Stimulated activated effector memory CD8-positive, alpha-beta T cell treated with anti-CD3 and anti-CD28 coated beads, Interleukin-12 subunit alpha, Interleukin-12 subunit beta, amount 100 ng/mL, for 72 hours (primary cell): ENCODE results near the gene DCAF8L1.
"Not testable (repeated sequence)": the region's sequence is repeated elsewhere in the genome, so short reads cannot be mapped to it uniquely, and the experiment has no call there.

Source experiments
- ATAC-seq: fragments of 150-1000 bp; cut with Tn5 transposase; 2 replicates; pipeline ENCODE4 v1.10.0; 2021
- DNase-seq, 2 donors: peaks; one replicate each; pipeline ENCODE4 v3.0.0; 2021 to 2022; ENCODE audit warnings: low spot score in 2 of 2
- H3K27ac Mint-ChIP-seq: one replicate; pipeline ENCODE4 v1.8.0; 2022; ENCODE audit warnings: mild to moderate bottlenecking, mixed read lengths
- H3K36me3 Mint-ChIP-seq: one replicate; pipeline ENCODE4 v1.8.0; 2022; ENCODE audit warnings: mild to moderate bottlenecking, mixed read lengths
- H3K4me1 Mint-ChIP-seq: one replicate; pipeline ENCODE4 v1.8.0; 2022; ENCODE audit warnings: mixed read lengths
- H3K4me3 Mint-ChIP-seq: one replicate; pipeline ENCODE4 v1.8.0; 2022; ENCODE audit warnings: mild to moderate bottlenecking, mixed read lengths
- H3K9me3 Mint-ChIP-seq: one replicate; pipeline ENCODE4 v1.8.0; 2022; ENCODE audit warnings: mixed read lengths

The DCAF8L1 gene

GRCh38 chrX:27981349-27981748, at the start of gene DCAF8L1:
Gene DCAF8L1 (minus strand): TSS chrX:27981449. CDS start chrX:27981334, 115 bp downstream.
- no peak for ATAC-seq
- no peak within 1 kb of the TSS for H3K27ac Mint-ChIP-seq

GRCh38 chrX:28022371-28022770, 41.1 kb upstream of the DCAF8L1 start:
- DNase-seq (no peak), ATAC-seq (no peak)
- Mint-ChIP-seq H3K36me3 (no peaks in the 10 kb centered on the region), H3K4me3 (no peak overlapping the region), H3K27ac (no peak overlapping the region), H3K4me1 (no peaks in the 10 kb centered on the region), H3K9me3 (peaks cover 6% of the 10 kb centered on the region)

More at GRCh38 chrX:27981349-27981748, at the start of gene DCAF8L1:
- DNase-seq: no peak
- Mint-ChIP-seq H3K36me3 (no peaks in the 10 kb centered on the region), H3K9me3 (peaks cover 4% of the 10 kb centered on the region), H3K4me3 (no peak within 1 kb of the TSS), H3K4me1 (no peaks in the 10 kb centered on the region)

- Mint-ChIP-seq H3K9me3 (no peaks in the 10 kb centered on the region), H3K27ac (no peak overlapping the region), H3K36me3 (no peaks in the 10 kb centered on the region), H3K4me3 (no peak overlapping the region), H3K4me1 (no peaks in the 10 kb centered on the region)
- DNase-seq (no peak), ATAC-seq (no peak)
Measured at GRCh38 chrX:28016823-28017222, 35.6 kb upstream of the DCAF8L1 start.

DNA sequence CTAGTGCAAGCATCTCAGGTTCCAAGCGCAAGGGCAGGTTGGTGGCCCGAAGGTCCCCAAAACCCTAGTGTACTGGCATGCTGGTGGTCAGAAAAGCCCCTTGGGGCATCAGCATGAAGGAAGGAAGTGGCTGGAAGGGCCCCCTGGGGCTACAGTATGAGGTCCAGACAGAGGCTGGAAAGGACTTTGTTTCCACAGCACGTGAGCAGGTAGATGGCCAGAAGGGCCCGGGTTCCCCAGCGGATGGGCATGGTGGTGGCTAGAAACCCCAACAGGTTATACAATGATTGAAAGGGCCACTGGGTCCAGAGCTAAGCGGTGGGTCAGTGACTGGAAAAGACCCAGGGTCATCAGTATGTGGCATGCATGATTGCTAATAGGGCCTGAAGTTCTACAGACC, 34.7 kb upstream of the DCAF8L1 start:
- no peak for DNase-seq
- no peaks in the 10 kb centered on the region for H3K36me3 Mint-ChIP-seq
- H3K27ac Mint-ChIP-seq: no peak overlapping the region
- H3K9me3 Mint-ChIP-seq: no peaks in the 10 kb centered on the region
- no peaks in the 10 kb centered on the region for H3K4me1 Mint-ChIP-seq
- ATAC-seq: no peak
- H3K4me3 Mint-ChIP-seq: no peak overlapping the region

DNA sequence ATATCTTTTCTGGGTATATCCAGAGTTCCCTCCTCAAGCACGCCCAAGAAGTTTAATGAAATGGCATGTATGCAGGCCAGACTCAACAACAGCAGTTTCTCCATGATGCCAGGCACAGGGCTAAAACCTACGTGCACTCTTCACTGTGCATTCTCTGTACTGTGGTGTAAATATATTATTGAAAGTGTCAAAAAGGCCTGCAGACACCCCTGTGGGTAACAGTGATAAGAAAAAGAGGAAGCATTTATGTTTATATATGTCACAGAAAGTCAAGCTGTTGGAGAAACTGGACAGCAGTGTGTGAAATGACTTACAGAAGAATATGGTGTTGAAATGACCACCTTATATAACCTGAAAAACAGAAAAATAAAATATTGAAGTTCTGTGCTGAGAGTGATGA, 29.6 kb upstream of the DCAF8L1 start:
- ATAC-seq: no peak
- no peaks in the 10 kb centered on the region for H3K4me1 Mint-ChIP-seq
- DNase-seq: no peak
- H3K4me3 Mint-ChIP-seq: no peak overlapping the region
- no peaks in the 10 kb centered on the region for H3K36me3 Mint-ChIP-seq
- H3K9me3 Mint-ChIP-seq: peaks cover 3% of the 10 kb centered on the region
- no peak overlapping the region for H3K27ac Mint-ChIP-seq

DNA sequence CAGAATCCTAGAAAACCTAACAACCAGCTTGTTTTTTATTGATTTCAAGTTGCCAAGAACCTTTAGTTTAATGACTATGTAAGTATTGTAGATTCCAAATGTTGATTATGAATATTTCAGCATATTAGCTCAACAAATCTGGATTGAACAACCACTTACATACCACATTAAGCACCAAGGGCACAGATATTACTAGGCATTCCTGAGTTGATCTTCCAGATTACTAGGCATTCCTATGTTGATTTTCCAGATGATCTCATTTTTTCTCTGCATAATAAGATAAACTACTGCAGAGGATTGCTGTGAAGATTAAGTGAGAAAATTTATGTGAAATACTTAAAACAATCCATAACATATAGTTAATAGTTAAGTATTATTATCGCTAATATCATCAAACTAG, 17.4 kb upstream of the DCAF8L1 start:
- H3K36me3 Mint-ChIP-seq: no peaks in the 10 kb centered on the region
- DNase-seq: no peak
- no peak for ATAC-seq
- H3K27ac Mint-ChIP-seq: no peak overlapping the region
- no peaks in the 10 kb centered on the region for H3K4me1 Mint-ChIP-seq
- H3K9me3 Mint-ChIP-seq: peaks cover 3% of the 10 kb centered on the region
- no peak overlapping the region for H3K4me3 Mint-ChIP-seq

DNA sequence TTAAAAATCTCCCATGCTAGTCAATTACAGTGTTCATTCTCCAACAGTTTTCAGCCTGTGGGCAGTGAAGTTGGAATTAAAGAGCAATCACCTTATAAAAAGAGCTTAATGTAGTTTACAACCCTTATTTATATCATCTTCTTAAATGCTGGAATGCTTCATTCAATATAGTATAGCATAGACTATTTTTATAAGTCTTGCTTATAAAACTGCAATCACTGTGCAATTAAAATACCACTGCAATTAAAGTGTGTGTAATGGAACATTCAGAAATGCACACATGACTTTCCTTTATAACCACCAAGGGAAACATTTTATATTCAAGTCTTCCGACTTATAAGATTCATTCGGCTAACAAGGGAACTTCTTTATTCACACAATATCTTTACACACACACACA, 16.4 kb upstream of the DCAF8L1 start:
- no peak for DNase-seq
- no peaks in the 10 kb centered on the region for H3K9me3 Mint-ChIP-seq
- H3K27ac Mint-ChIP-seq: no peak overlapping the region
- H3K36me3 Mint-ChIP-seq: no peaks in the 10 kb centered on the region
- ATAC-seq: no peak
- no peak overlapping the region for H3K4me3 Mint-ChIP-seq
- H3K4me1 Mint-ChIP-seq: no peaks in the 10 kb centered on the region

- H3K4me3 Mint-ChIP-seq: no peak overlapping the region
- no peaks in the 10 kb centered on the region for H3K36me3 Mint-ChIP-seq
- ATAC-seq: no peak
- no peaks in the 10 kb centered on the region for H3K9me3 Mint-ChIP-seq
- H3K27ac Mint-ChIP-seq: no peak overlapping the region
- no peak for DNase-seq
- H3K4me1 Mint-ChIP-seq: no peaks in the 10 kb centered on the region
Measured at GRCh38 chrX:27996132-27996531, 14.9 kb upstream of the DCAF8L1 start.

- no peak overlapping the region for H3K4me3 Mint-ChIP-seq
- DNase-seq (no peak), ATAC-seq (no peak)
- H3K9me3 Mint-ChIP-seq: no peaks in the 10 kb centered on the region
- no peaks in the 10 kb centered on the region for H3K4me1 Mint-ChIP-seq
- no peaks in the 10 kb centered on the region for H3K36me3 Mint-ChIP-seq
- no peak overlapping the region for H3K27ac Mint-ChIP-seq
Measured at GRCh38 chrX:27995611-27996010, 14.4 kb upstream of the DCAF8L1 start.

GRCh38 chrX:27987862-27988646, 6.8 kb upstream of the DCAF8L1 start:
- Mint-ChIP-seq H3K4me3 (no peak overlapping the region), H3K27ac (no peak overlapping the region), H3K9me3 (peaks cover 3% of the 10 kb centered on the region), H3K4me1 (no peaks in the 10 kb centered on the region), H3K36me3 (no peaks in the 10 kb centered on the region)
- ATAC-seq (no peak), DNase-seq (no peak)

GRCh38 chrX:27976934-27977333, 4.3 kb downstream of the DCAF8L1 start:
- not testable (repeated sequence) for H3K36me3 Mint-ChIP-seq, H3K4me1 Mint-ChIP-seq, ATAC-seq, H3K9me3 Mint-ChIP-seq, H3K27ac Mint-ChIP-seq, H3K4me3 Mint-ChIP-seq, DNase-seq

DNA sequence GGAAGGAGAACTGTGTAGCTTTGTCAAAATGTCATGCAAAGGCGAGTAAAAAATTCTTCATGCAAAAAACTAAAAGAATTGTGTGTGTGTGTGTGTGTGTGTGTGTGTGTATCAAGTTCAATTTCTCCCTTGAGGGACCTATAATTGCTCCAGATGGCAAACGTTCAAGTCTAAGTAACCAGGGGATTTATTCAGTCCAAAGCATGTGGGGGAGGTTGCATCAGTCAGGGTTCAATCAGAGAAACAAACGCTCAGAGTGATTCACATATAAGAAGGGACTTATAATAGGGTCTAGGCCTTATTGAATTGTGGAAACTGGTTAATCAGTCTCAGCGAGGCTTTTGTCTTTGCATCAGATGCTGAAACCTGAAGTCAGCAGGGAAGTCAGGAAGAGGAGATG, 5.0 kb downstream of the DCAF8L1 start:
- H3K9me3 Mint-ChIP-seq: peaks cover 7% of the 10 kb centered on the region
- ATAC-seq (no peak), DNase-seq (no peak)
- H3K4me1 Mint-ChIP-seq: no peaks in the 10 kb centered on the region
- H3K36me3 Mint-ChIP-seq: no peaks in the 10 kb centered on the region
- no peak overlapping the region for H3K27ac Mint-ChIP-seq
- no peak overlapping the region for H3K4me3 Mint-ChIP-seq

DNA sequence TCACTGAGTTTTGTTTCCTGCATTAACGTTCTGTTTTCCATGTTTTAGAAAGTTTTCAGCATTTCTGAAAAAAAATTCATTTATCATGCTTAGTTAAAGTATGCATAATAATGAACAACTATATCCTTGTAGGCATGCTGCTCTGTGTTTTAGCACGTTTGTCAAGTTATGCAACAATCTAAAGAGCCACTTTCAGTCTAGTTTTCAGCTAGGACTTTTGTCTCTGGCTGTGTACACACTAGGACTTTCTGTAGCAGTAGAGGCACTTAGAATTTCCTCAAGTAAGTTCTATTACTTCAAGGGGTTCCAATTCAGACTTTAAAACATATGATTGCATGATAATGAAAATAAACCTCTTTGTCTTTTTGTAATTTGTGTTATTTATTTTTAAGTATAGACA, 12.4 kb downstream of the DCAF8L1 start:
- no peaks in the 10 kb centered on the region for H3K36me3 Mint-ChIP-seq
- no peaks in the 10 kb centered on the region for H3K4me1 Mint-ChIP-seq
- H3K27ac Mint-ChIP-seq: no peak overlapping the region
- H3K9me3 Mint-ChIP-seq: peaks cover 10% of the 10 kb centered on the region
- no peak for DNase-seq
- no peak overlapping the region for H3K4me3 Mint-ChIP-seq
- no peak for ATAC-seq

GRCh38 chrX:27968352-27968751, 12.9 kb downstream of the DCAF8L1 start:
- H3K27ac Mint-ChIP-seq: no peak overlapping the region
- H3K4me1 Mint-ChIP-seq: no peaks in the 10 kb centered on the region
- no peak for ATAC-seq
- no peaks in the 10 kb centered on the region for H3K36me3 Mint-ChIP-seq
- DNase-seq: no peak
- H3K9me3 Mint-ChIP-seq: peaks cover 10% of the 10 kb centered on the region
- no peak overlapping the region for H3K4me3 Mint-ChIP-seq

GRCh38 chrX:27966955-27967354, 14.3 kb downstream of the DCAF8L1 start:
- Mint-ChIP-seq H3K4me1 (no peaks in the 10 kb centered on the region), H3K36me3 (no peaks in the 10 kb centered on the region), H3K9me3 (peaks cover 15% of the 10 kb centered on the region), H3K4me3 (no peak overlapping the region), H3K27ac (no peak overlapping the region)
- ATAC-seq: no peak
- DNase-seq: no peak

- H3K4me3 Mint-ChIP-seq: no peak overlapping the region
- H3K27ac Mint-ChIP-seq: no peak overlapping the region
- H3K36me3 Mint-ChIP-seq: no peaks in the 10 kb centered on the region
- no peak for ATAC-seq
- no peaks in the 10 kb centered on the region for H3K4me1 Mint-ChIP-seq
- peaks cover 14% of the 10 kb centered on the region for H3K9me3 Mint-ChIP-seq
- no peak for DNase-seq
Measured at GRCh38 chrX:27966492-27966891, 14.8 kb downstream of the DCAF8L1 start.
